ENCODE data around the gene B3GNT9.
A peak's percentile ranks its signal among the peaks of the same experiment; 100 is the strongest.

The B3GNT9 gene, protein sequence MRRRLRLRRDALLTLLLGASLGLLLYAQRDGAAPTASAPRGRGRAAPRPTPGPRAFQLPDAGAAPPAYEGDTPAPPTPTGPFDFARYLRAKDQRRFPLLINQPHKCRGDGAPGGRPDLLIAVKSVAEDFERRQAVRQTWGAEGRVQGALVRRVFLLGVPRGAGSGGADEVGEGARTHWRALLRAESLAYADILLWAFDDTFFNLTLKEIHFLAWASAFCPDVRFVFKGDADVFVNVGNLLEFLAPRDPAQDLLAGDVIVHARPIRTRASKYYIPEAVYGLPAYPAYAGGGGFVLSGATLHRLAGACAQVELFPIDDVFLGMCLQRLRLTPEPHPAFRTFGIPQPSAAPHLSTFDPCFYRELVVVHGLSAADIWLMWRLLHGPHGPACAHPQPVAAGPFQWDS

GRCh38 chr16:67150833-67151396 lies at the start of gene B3GNT9:
Gene B3GNT9, minus strand, starts transcription at chr16:67150998. Its CDS starts 513 bp downstream, at chr16:67150485.
- DNase-seq (ENCODE audit: low spot score), result no peak

GRCh38 chr16:67200491-67200890 lies 49.7 kb upstream of the B3GNT9 start:
- no peak for DNase-seq (ENCODE audit: low spot score)

DNA sequence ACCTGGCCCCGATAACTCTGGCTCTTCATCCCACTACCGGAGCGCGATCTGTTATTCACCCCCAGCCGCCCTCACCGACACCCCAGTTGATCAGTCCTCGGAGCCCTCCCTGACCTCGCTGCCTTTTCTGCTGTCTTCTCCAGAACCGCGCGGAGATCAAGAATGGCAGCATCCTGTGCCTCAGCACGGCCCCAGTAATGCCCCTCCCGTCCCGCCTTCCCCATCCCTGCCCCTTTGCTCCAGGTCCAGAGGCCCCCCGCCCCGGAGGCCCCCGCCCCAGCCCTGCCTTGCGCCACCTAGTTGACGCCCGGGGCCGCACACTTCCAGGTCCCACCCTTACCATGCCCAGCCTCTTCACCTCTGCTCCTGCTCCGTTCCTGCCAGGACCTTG lies 49.0 kb upstream of the B3GNT9 start:
- no peak for DNase-seq (ENCODE audit: low spot score)

GRCh38 chr16:67199011-67199807 lies 48.4 kb upstream of the B3GNT9 start, which contains the start of gene ELMO3:
Gene ELMO3, plus strand, starts transcription at chr16:67199131. Its CDS starts 196 bp downstream, at chr16:67199327.
- no peak for DNase-seq (ENCODE audit: low spot score)

GRCh38 chr16:67198238-67198734 lies 47.5 kb upstream of the B3GNT9 start:
- no peak for DNase-seq (ENCODE audit: low spot score)

DNA sequence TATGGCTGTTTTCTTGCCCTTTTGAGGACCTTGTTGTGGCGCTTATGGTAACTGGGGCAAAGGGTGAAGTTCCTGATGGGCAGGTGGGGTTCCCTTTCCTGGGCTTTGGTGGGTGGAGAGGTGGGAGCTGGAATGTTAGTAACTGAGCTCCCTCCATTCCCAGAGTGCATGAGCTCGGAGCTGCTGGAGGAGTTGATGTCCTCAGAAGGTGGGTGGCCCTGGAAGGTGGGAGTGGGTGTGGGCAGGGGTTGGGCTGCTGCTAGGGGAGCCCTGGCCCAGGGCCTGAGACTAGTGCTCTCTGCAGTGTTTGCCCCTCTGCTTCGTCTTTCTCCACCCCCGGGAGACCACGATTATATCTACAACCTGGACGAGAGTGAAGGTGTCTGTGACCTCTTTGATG lies 46.9 kb upstream of the B3GNT9 start:
- DNase-seq (ENCODE audit: low spot score), result no peak

- no peak for DNase-seq (ENCODE audit: low spot score)
Measured at GRCh38 chr16:67196881-67197280, 46.1 kb upstream of the B3GNT9 start.

DNA sequence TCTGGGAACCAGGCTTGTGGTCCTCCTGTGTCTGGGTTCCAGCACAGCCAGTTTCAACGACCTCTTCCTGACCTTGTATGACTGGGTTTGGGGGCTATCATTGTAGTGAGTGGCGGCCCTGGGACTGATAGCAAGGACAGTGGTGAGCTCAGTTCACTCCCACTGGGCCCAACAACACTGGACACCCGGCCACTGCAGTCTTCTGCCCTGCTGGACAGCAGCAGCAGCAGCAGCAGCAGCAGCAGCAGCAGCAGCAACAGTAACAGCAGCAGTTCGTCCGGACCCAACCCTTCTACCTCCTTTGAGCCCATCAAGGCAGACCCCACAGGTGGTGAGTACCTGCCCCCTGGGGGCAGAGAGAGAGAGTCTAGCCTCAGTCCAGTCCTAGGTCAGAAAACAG lies 44.9 kb upstream of the B3GNT9 start:
- DNase-seq (ENCODE audit: low spot score), result no peak

- no peak for DNase-seq (ENCODE audit: low spot score)
Measured at GRCh38 chr16:67194260-67194659, 43.5 kb upstream of the B3GNT9 start.

DNA sequence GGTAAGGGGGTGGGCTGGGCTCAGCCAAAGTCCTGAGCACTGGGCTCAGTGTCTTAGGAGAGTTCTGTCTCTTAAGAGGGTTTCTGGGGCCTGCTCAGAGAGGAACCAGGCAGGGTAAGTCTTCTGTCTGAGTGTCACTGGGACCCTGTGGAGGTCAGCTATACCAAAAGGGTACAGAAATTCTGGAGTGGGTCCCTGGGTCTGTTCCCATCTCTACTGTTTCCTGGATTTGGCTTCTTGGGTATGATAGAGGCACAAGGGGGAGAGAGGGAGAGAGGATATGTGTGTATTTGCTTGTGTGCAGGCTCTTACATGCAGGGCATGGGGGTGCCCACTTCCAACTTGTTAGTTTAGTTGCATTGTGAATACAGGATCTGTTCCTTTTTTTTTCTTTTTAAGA lies 42.7 kb upstream of the B3GNT9 start:
- DNase-seq (ENCODE audit: low spot score), result no peak

GRCh38 chr16:67192781-67193361 lies 42.1 kb upstream of the B3GNT9 start:
- DNase-seq (ENCODE audit: low spot score), result no peak

DNA sequence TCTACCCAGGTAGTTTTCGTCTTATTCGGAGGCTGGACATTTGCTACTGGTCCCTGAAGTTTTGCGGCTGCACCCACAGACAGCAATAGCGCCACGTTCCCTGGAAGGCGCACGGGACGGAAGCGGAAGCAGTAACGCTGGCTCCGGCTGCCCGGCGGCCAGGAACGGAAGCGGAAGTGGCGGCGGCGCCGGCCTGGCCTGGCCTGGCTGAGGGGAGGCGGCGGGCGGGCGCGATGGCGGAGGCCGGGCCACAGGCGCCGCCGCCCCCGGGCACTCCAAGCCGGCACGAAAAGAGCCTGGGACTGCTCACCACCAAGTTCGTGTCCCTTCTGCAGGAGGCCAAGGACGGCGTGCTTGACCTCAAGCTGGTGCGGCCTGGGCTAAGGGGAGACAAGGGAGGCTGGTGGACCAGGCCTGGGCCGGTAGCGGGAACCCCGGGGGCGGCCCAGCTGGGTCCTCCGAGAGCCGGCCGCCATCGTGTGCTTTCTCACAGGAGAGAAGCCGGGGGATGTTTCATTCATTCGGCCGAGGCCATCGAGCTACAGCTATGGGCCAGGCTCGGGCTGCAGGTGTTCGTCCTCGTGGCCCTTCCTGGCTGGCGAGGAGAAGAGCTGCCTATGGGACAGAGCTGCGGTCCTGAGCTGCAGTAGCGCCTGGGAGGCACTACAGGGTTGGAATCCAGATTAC lies 41.3 kb upstream of the B3GNT9 start, which contains the start of gene E2F4:
E2F4 (plus strand) TSS at position 161 of the 687 bp plus-strand sequence; CDS start at position 234, 73 bp downstream.
- DNase-seq (ENCODE audit: low spot score), result peak; percentile 92

DNA sequence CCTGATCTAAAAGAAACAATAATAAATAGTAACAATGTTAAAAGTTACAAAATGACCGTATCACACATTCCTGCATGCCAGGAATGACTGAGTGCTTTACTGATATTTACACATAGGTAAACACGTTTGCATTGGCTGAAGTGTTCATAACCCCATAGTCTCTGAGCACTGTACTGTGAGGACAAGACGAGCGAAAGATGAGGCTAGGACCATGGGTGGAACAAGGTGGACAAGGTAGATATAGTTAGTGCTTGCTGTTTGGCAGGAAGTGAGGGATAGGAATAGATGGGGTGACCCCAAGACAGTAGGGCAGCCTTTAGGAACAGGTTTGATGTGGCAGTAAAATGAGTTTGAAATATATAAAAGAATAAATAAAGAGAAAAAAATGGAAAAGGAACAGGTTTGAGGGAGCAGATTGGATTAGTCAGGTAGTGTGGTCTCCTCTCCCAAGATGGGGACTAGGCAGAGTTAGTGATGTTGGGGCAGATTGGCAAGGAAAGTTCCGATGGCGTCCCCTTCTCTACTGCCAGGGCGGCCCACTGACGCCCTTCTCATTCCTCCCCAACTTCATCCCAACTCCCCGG lies 40.7 kb upstream of the B3GNT9 start:
- DNase-seq (ENCODE audit: low spot score), result no peak

DNA sequence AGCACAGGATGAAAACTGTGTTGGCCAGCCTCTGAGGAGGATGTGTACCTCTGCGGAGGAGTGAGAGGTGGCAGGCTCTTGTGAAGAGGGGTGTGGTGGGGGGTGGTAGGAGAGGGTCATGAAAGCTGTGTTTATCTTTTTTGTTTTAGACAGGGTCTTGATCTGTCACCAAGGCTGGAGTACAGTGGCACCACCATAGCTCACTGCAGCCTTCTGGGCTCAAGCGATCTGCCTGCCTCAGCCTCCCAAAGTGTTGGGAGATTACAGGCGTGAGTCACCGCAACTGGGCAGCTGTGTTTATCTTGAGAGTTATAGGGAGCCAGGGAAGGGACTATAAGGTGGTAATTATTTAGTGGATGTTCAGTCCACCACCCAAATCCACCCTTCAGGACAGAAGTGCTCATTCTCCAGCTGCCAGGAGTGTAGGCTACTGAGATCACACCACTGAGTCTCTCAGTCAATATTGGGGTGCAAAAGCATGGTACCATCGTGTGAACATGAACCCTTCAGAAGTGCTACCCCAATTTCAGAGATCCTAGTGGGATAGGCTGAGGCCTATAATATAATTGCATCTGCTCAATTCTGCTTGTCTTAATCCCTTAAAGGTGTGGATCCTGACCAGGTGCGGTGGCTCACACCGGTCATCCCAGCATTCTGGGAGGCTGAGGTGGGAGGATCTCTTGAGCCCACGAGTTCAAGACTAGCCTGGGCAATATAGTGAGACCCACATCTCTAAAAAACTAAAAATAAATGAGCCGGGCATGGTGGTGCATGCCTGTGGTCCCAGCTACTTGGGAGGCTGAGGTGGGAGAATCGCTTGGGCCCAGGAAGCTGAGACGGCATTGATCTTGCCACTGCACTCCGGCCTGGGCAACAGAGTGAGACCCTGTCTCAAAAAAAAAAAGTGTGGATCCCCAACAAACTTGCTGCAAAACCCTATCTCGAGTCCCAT lies 39.9 kb upstream of the B3GNT9 start:
- DNase-seq (ENCODE audit: low spot score), result no peak

DNA sequence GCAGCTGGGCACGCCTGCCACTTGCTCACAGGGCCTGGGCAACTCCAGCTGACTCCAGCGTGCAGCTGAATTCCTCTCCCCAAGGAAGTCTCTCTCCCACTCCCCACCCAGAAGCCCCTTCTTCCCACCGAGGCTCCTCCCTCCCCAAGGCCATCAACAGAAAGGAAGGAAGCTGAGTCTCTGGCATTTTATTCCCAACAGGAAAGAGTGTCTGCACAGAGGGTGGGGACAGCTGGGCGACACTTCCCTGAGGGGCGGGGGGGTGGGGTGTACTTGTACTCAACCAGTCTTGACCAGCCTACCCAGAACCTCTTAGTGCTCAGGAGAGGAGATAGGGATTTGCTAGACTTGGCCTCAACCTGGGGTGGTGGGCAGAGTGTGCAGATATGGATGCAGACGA lies 39.2 kb upstream of the B3GNT9 start, which contains the start of gene EXOC3L1:
EXOC3L1 (minus strand) TSS at position 96 of the 400 bp plus-strand sequence. CDS start 460 bp downstream, outside the sequence.
- no peak for DNase-seq (ENCODE audit: low spot score)

DNA sequence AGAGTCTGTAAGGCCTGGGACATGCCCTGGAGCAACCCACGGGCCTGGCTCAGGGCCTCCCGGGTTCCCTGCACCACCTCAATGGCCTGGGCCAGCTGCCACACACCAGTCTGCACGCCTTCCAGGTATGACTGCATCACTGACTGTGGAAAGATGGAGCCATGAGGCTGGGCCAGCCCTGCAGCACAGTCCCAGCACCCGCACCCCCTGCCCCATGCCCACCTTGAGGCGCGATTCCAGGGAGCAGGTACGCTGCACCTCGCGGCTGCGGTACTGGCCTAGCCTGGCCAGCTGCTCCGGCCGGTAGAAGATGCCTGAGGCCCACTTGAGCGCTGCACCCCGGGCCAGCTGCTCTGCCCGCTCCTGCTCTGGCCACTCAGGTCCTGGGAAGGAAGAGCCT lies 38.0 kb upstream of the B3GNT9 start:
- DNase-seq (ENCODE audit: low spot score), result no peak

GRCh38 chr16:67188323-67188722 lies 37.5 kb upstream of the B3GNT9 start:
- no peak for DNase-seq (ENCODE audit: low spot score)

DNA sequence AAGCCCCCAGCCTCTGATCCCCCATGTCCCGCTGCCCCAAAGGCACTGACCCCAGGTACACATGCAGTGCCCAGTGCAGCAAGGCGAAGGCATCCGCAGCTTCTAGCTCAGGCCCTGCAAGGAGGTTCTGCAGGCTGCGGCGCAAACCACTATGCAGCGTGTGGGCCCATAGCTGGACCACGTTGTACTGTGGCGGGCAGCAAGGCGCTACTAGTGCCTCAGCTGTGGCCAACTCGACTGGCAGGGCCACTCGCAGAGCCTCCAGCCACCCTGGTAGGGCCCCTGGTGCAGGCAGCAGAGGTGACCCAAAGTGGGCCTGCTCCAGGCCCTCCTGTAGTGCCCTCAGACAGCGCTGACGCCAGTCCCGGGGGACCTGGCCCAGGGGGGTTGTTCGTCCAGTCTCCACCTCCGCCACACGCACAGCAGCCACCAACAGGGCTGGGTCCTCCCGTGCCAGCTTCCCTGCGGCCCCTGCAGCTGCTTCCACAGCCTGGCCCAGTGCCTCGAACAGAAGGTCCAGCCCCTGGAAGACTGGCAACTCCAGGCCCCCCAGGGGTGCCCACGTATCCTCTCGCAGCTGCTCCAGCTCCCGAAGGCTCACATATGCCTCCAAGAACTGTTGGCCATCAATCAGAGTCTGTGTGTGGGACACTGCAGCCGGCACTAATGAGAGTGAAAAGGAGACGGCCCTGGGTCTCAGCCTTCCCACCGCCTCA lies 36.5 kb upstream of the B3GNT9 start:
- DNase-seq (ENCODE audit: low spot score), result no peak

GRCh38 chr16:67186550-67186950 lies 35.8 kb upstream of the B3GNT9 start:
- DNase-seq (ENCODE audit: low spot score), result no peak
